GM12878 (cell line): Measurements from ENCODE around the gene AGAP1. TPM values are rescaled to one million over a fixed set of nuclear protein-coding genes. Genes with fewer than 3 reads are reported as not detected.

Experiments used
- ATAC-seq: fragments of 200-7000 bp; cut with Tn5 transposase; 3 replicates; pipeline ENCODE4 v1.9.1; 2020; ENCODE audit warnings: mild to moderate bottlenecking, moderate library complexity
- BruUV-seq: library from RNA; stranded (reverse); fragments of 400-500 nt; replicated peaks from 2 replicates; lab custom pipeline; 2021; lab: Mats Ljungman, UMichigan
- CTCF ChIA-PET: fragments of 300-600 bp; sonication (Branson Sonifier 250); formaldehyde crosslinking; extraction: SDS; loops from one replicate; lab custom pipeline; 2021; ENCODE audit warnings: inconsistent platforms; lab: Yijun Ruan, JAX
- POLR2A ChIA-PET: fragments of 350-600 bp; formaldehyde crosslinking; extraction: SDS; loops from one replicate; lab custom pipeline; 2021; ENCODE audit warnings: inconsistent platforms; lab: Charles Lee
- RAD21 ChIA-PET: fragments of 300-600 bp; sonication (Branson Sonifier 250); formaldehyde crosslinking; loops from one replicate; lab custom pipeline; 2023; ENCODE audit warnings: antibody characterized with exemption; ENCODE audit not compliant: unreplicated experiment; lab: Charles Lee
- SMC1A ChIA-PET: fragments of 300-600 bp; sonication (Branson Sonifier 250); formaldehyde crosslinking; loops from one replicate; lab custom pipeline; 2023; ENCODE audit not compliant: unreplicated experiment, uncharacterized antibody; lab: Charles Lee
- DNase-seq: peaks from one replicate; pipeline ENCODE4 v3.0.0-alpha.2; 2011; ENCODE audit warnings: low read depth, low spot score
- FAIRE-seq: peaks from 3 replicates; lab custom pipeline; 2011; peaks lifted over from hg19 to GRCh38; lab: Jason Lieb, UNC
- H2AFZ ChIP-seq: 2 replicates; pipeline ENCODE4 v1.6.0; 2011; ENCODE audit warnings: low read depth, low read length, control low read depth; ENCODE audit not compliant: control insufficient read depth
- H3K27ac ChIP-seq: 2 replicates; pipeline ENCODE4 v1.5.1; 2011; ENCODE audit warnings: control low read depth; ENCODE audit not compliant: control insufficient read depth, insufficient read depth
- H3K27me3 ChIP-seq, 2 experiments: replicated peaks in 1 of 2; 2 replicates each; pipeline versions ENCODE4 v1.6.0 to v1.6.1; 2011; ENCODE audit warnings: low read length in 1 of 2; ENCODE audit not compliant: control insufficient read depth in 2 of 2, insufficient read depth in 2 of 2
- H3K36me3 ChIP-seq, 2 experiments: 2 replicates each; pipeline ENCODE4 v1.5.1; 2011; ENCODE audit warnings: low read length in 1 of 2; ENCODE audit not compliant: control insufficient read depth in 2 of 2, insufficient read depth in 2 of 2
- H3K4me1 ChIP-seq: 2 replicates; pipeline ENCODE4 v1.6.1; 2011; ENCODE audit warnings: mild to moderate bottlenecking, low read length, moderate library complexity, mixed read lengths; ENCODE audit not compliant: control insufficient read depth, insufficient read depth
- H3K4me2 ChIP-seq: 2 replicates; pipeline ENCODE4 v1.6.0; 2011; ENCODE audit warnings: control low read depth; ENCODE audit not compliant: control insufficient read depth, insufficient read depth
- H3K4me3 ChIP-seq: fragments of 200-600 bp; sonication (generic); 2 replicates; pipeline ENCODE4 v1.5.1; 2016
- H3K79me2 ChIP-seq: 2 replicates; pipeline ENCODE4 v1.6.0; 2011; ENCODE audit warnings: low read length; ENCODE audit not compliant: control insufficient read depth, insufficient read depth
- H3K9ac ChIP-seq: 2 replicates; pipeline ENCODE4 v1.8.0; 2011; ENCODE audit warnings: low read length, control low read depth, mixed read lengths; ENCODE audit not compliant: control insufficient read depth, insufficient read depth
- H3K9me3 ChIP-seq: replicated peaks from 3 replicates; pipeline ENCODE4 v1.5.1; 2011; ENCODE audit warnings: mild to moderate bottlenecking, low read length; ENCODE audit not compliant: control insufficient read depth, insufficient read depth
- H4K20me1 ChIP-seq: 2 replicates; pipeline ENCODE4 v1.6.0; 2011; ENCODE audit not compliant: control insufficient read depth, insufficient read depth
- BACH1 ChIP-seq: fragments of 450-650 bp; IDR thresholded peaks from 2 replicates; pipeline ENCODE4 v1.6.1; 2017; ENCODE audit warnings: mild to moderate bottlenecking, borderline replicate concordance
- BCL3 ChIP-seq: IDR thresholded peaks from 2 replicates; pipeline ENCODE4 v1.6.1; 2011; ENCODE audit warnings: borderline replicate concordance, low read depth, mild to moderate bottlenecking, moderate library complexity, low read length; ENCODE audit not compliant: insufficient read depth, poor library complexity, severe bottlenecking
- CHD4 ChIP-seq: fragments of 200-600 bp; sonication (generic); IDR thresholded peaks from 2 replicates; pipeline ENCODE4 v1.6.1; 2016; ENCODE audit warnings: mild to moderate bottlenecking
- CREB1 ChIP-seq: IDR thresholded peaks from 2 replicates; pipeline ENCODE4 v1.6.1; 2012; ENCODE audit warnings: low read depth, mild to moderate bottlenecking, inconsistent platforms
- E2F8 ChIP-seq: fragments of 450-650 bp; IDR thresholded peaks from 2 replicates; pipeline ENCODE4 v1.6.1; 2018; ENCODE audit warnings: mild to moderate bottlenecking, low read depth, moderate library complexity; ENCODE audit not compliant: partially characterized antibody
- MYB ChIP-seq: fragments of 150-350 bp; IDR thresholded peaks from 2 replicates; pipeline ENCODE4 v1.6.1; 2014; ENCODE audit warnings: mild to moderate bottlenecking, low read depth, low read length, borderline replicate concordance
- MYC ChIP-seq: IDR thresholded peaks from 2 replicates; pipeline ENCODE4 v1.6.1; 2011; ENCODE audit warnings: mild to moderate bottlenecking, low read length, moderate library complexity, inconsistent platforms; ENCODE audit not compliant: insufficient read depth, insufficient replicate concordance, insufficient read length, severe bottlenecking
- NBN ChIP-seq: fragments of 450-650 bp; IDR thresholded peaks from 2 replicates; pipeline ENCODE4 v1.6.1; 2016
- POLR2A ChIP-seq: IDR thresholded peaks from 2 replicates; pipeline ENCODE4 v1.6.1; 2011; ENCODE audit warnings: low read depth, mild to moderate bottlenecking, low read length
- PRDM15 ChIP-seq: fragments of 450-650 bp; formaldehyde crosslinking; IDR thresholded peaks from 2 replicates; pipeline ENCODE4 v1.4.0; 2020; ENCODE audit warnings: mild to moderate bottlenecking, moderate library complexity
- SREBF1 ChIP-seq: IDR thresholded peaks from 2 replicates; pipeline ENCODE4 v1.6.1; 2012; ENCODE audit warnings: mild to moderate bottlenecking, low read length
- WGBS: methylation state at CpG from one replicate; pipeline ENCODE4 v1.1.6; 2016; ENCODE audit warnings: low lambda C conversion rate; ENCODE audit not compliant: insufficient replicate concordance, insufficient coverage; ENCODE audit errors: missing lambda C conversion rate; 5-methylcytosine and 5-hydroxymethylcytosine counted together
- in situ Hi-C: fragments of 300-500 bp; cut with MboI; formaldehyde crosslinking; loops from 9 replicates; pipeline ENCODE4 v1.14.3; 2018; ENCODE audit warnings: mixed read lengths
- intact Hi-C: fragments of 100-400 bp; cut with micrococcal nuclease; formaldehyde crosslinking; loops from one replicate; pipeline ENCODE4 v1.14.2; 2022; ENCODE audit not compliant: unreplicated experiment
- polyA plus RNA-seq, 11 experiments: library from polyadenylated mRNA; depleted of rRNA in 4 of 11; unstranded in 6 of 11; stranded (reverse) in 5 of 11; fragments of >200 nt; fragmentation: Nextera tagmentation in 4 of 11; fragmentation: Illumina TruSeq in 1 of 11; extraction: Ambion mirVana in 4 of 11; extraction: Trizol in 1 of 11; gene quantifications; 1 replicate in 1 of 11; 2 replicates in 10 of 11; pipeline versions ENCODE4 v1.2.1 to v1.2.3, GENCODE V29; 2011 to 2016; ENCODE audit warnings: inconsistent platforms in 2 of 11, missing spikeins in 2 of 11, low read depth in 1 of 11
- total RNA-seq, 4 experiments: library from RNA; depleted of rRNA in 3 of 4; stranded (reverse); fragments of >200 nt in 3 of 4; fragmentation: Illumina TruSeq in 1 of 4; extraction: Trizol in 1 of 4; gene quantifications; 2 replicates each; pipeline versions ENCODE4 v1.2.1 to v1.2.3, GENCODE V29; 2013 to 2021

AGAP1 gene
- total and polyA plus RNA-seq, 10 of the 15 experiments (the other 5 are each of a cell fraction or from before 2014, with no cell fraction given): 0.05 to 0.15 (median 0.06) TPM; not detected in 7

GRCh38 chr2:236127010-236127409, 633.2 kb downstream of the AGAP1 start:
- H3K36me3 ChIP-seq: no peaks in the 10 kb centered on the region
- H4K20me1 ChIP-seq: no peaks in the 10 kb centered on the region
- FAIRE-seq (no peak), ATAC-seq (no peak), DNase-seq (no peak)
- no peak overlapping the region for H3K4me3 ChIP-seq
- no peaks in the 10 kb centered on the region for H3K79me2 ChIP-seq
- POLR2A ChIA-PET: no interaction called here
- H3K9me3 ChIP-seq: no peaks in the 10 kb centered on the region
- in situ Hi-C loops (no loop called here), intact Hi-C loops (no loop called here)
- no peaks in the 10 kb centered on the region for H3K27me3 ChIP-seq
- SMC1A ChIA-PET: no interaction called here
- H3K27ac ChIP-seq: no peak overlapping the region
- H2AFZ ChIP-seq: no peak overlapping the region
- no TSS peak for BruUV-seq
- RAD21 ChIA-PET: no interaction called here
- no peak overlapping the region for H3K4me2 ChIP-seq
- no peaks in the 10 kb centered on the region; the same call in 1 of the 2 replicates for H3K4me1 ChIP-seq
- CTCF ChIA-PET: no interaction called here
- H3K9ac ChIP-seq: no peak overlapping the region
- 58% methylated on average over 9 of the region's 11 CpGs for WGBS
- TF ChIP-seq BCL3: no peak
- TF ChIP-seq MYB: no peak
- no peak for TF ChIP-seq BACH1

GRCh38 chr2:236128321-236128720, 634.5 kb downstream of the AGAP1 start:
- ChIA-PET SMC1A (no interaction called here), CTCF (no interaction called here), RAD21 (no interaction called here), POLR2A (no interaction called here)
- no peaks in the 10 kb centered on the region for H3K79me2 ChIP-seq
- no peak overlapping the region for H2AFZ ChIP-seq
- intact Hi-C loops: no loop called here
- in situ Hi-C loops: no loop called here
- H3K9me3 ChIP-seq: no peaks in the 10 kb centered on the region
- no peaks in the 10 kb centered on the region for H3K36me3 ChIP-seq
- WGBS: 42% methylated on average over 14 of the region's 17 CpGs
- ATAC-seq (no peak), FAIRE-seq (no peak), DNase-seq (no peak)
- BruUV-seq: no TSS peak
- no peaks in the 10 kb centered on the region for H4K20me1 ChIP-seq
- no peaks in the 10 kb centered on the region; the same call in 1 of the 2 replicates for H3K4me1 ChIP-seq
- no peaks in the 10 kb centered on the region for H3K27me3 ChIP-seq
- no peak overlapping the region for H3K4me3 ChIP-seq
- H3K27ac ChIP-seq: no peak overlapping the region
- H3K4me2 ChIP-seq: no peak overlapping the region
- no peak overlapping the region for H3K9ac ChIP-seq
- TF ChIP-seq SREBF1 (no peak), E2F8 (no peak), POLR2A (no peak), PRDM15 (CRISPR knock-in tag) (no peak), MYC (no peak), CREB1 (no peak), CHD4 (no peak), NBN (no peak)
